MCF 10A (cell line): Measurements from ENCODE around the gene PRRT1B. TPM values are rescaled to one million over a fixed set of nuclear protein-coding genes. Genes with fewer than 3 reads are reported as not detected.

ENCODE experiments used
- BruUV-seq: library from RNA; stranded (reverse); fragments of 400-500 nt; replicated peaks from 2 replicates; lab custom pipeline; 2021; lab: Mats Ljungman, UMichigan
- CTCF ChIA-PET: fragments of 300-600 bp; sonication (Branson Sonifier 250); formaldehyde crosslinking; extraction: SDS; loops from one replicate; lab custom pipeline; 2021; ENCODE audit warnings: antibody characterized with exemption, inconsistent platforms; lab: Yijun Ruan, JAX
- POLR2A ChIA-PET: fragments of 300-600, 350-650 bp; sonication (Branson Sonifier 250); formaldehyde crosslinking; extraction: SDS; loops from one replicate; lab custom pipeline; 2020; ENCODE audit warnings: antibody characterized with exemption, inconsistent platforms; lab: Yijun Ruan, JAX
- DNase-seq: peaks from one replicate; pipeline ENCODE4 v3.0.0-alpha.2; 2018; ENCODE audit not compliant: unreplicated experiment
- H3K27ac Mint-ChIP-seq: one replicate; pipeline ENCODE4 v1.8.0; 2022; ENCODE audit warnings: mild to moderate bottlenecking, low read depth, mixed read lengths; ENCODE audit not compliant: unreplicated experiment
- H3K27me3 Mint-ChIP-seq: one replicate; pipeline ENCODE4 v1.8.0; 2022; ENCODE audit warnings: mixed read lengths; ENCODE audit not compliant: insufficient read depth, unreplicated experiment
- H3K36me3 Mint-ChIP-seq: one replicate; pipeline ENCODE4 v1.8.0; 2022; ENCODE audit warnings: mild to moderate bottlenecking, moderate library complexity, mixed read lengths; ENCODE audit not compliant: insufficient read depth, unreplicated experiment
- H3K4me1 Mint-ChIP-seq: one replicate; pipeline ENCODE4 v1.8.0; 2022; ENCODE audit warnings: mixed read lengths; ENCODE audit not compliant: insufficient read depth, unreplicated experiment
- H3K4me3 Mint-ChIP-seq: one replicate; pipeline ENCODE4 v1.8.0; 2022; ENCODE audit warnings: mild to moderate bottlenecking, moderate library complexity, mixed read lengths; ENCODE audit not compliant: unreplicated experiment
- H3K9me3 Mint-ChIP-seq: one replicate; pipeline ENCODE4 v1.8.0; 2022; ENCODE audit warnings: mixed read lengths; ENCODE audit not compliant: unreplicated experiment
- intact Hi-C: fragments of 100-400 bp; cut with micrococcal nuclease; formaldehyde crosslinking; loops from 2 replicates; pipeline ENCODE4 v1.14.1; 2022
- total RNA-seq: library from RNA; stranded (reverse); gene quantifications from 2 replicates; pipeline ENCODE4 v1.2.3, GENCODE V29; 2022
- TF ChIP-seq, protein P1 (sequence below): fragments of 200-600 bp; IDR thresholded peaks from one replicate; pipeline ENCODE4 v1.8.0; 2022; ENCODE audit warnings: antibody characterized with exemption, mild to moderate bottlenecking; ENCODE audit not compliant: unreplicated experiment

The PRRT1B gene
- total RNA-seq, 1 experiment from 2014 or later = not detected

- POLR2A ChIA-PET = no interaction called here
- Mint-ChIP-seq H3K36me3 (peaks cover 13% of the 10 kb centered on the region), H3K9me3 (no peaks in the 10 kb centered on the region), H3K27me3 (no peaks in the 10 kb centered on the region), H3K4me1 (no peaks in the 10 kb centered on the region), H3K4me3 (no peak overlapping the region), H3K27ac (no peak overlapping the region)
- CTCF ChIA-PET = interaction anchor here (0.6 to 0.7 kb wide), 2 partner anchors 140 to 708 kb away, joined by 3 to 4 read pairs; no protein-coding TSS in a partner anchor
- BruUV-seq = no TSS peak
- intact Hi-C loops = no loop called here
- TF ChIP-seq, protein P1, sequence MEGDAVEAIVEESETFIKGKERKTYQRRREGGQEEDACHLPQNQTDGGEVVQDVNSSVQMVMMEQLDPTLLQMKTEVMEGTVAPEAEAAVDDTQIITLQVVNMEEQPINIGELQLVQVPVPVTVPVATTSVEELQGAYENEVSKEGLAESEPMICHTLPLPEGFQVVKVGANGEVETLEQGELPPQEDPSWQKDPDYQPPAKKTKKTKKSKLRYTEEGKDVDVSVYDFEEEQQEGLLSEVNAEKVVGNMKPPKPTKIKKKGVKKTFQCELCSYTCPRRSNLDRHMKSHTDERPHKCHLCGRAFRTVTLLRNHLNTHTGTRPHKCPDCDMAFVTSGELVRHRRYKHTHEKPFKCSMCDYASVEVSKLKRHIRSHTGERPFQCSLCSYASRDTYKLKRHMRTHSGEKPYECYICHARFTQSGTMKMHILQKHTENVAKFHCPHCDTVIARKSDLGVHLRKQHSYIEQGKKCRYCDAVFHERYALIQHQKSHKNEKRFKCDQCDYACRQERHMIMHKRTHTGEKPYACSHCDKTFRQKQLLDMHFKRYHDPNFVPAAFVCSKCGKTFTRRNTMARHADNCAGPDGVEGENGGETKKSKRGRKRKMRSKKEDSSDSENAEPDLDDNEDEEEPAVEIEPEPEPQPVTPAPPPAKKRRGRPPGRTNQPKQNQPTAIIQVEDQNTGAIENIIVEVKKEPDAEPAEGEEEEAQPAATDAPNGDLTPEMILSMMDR = no peak
- DNase-seq = no peak
Measured at GRCh38 chr9:131566158-131566557, 20.8 kb downstream of the PRRT1B start.

GRCh38 chr9:131567910-131568309 is 22.6 kb downstream of the PRRT1B start:
- no peak overlapping the region for H3K4me3 Mint-ChIP-seq
- H3K9me3 Mint-ChIP-seq = no peaks in the 10 kb centered on the region
- H3K27ac Mint-ChIP-seq = no peak overlapping the region
- CTCF ChIA-PET = no interaction called here
- intact Hi-C loops = no loop called here
- no TSS peak for BruUV-seq
- TF ChIP-seq, protein P1 = no peak
- H3K27me3 Mint-ChIP-seq = no peaks in the 10 kb centered on the region
- no peaks in the 10 kb centered on the region for H3K4me1 Mint-ChIP-seq
- peaks cover 29% of the 10 kb centered on the region for H3K36me3 Mint-ChIP-seq
- POLR2A ChIA-PET = no interaction called here
- no peak for DNase-seq

GRCh38 chr9:131574730-131575640 is 29.7 kb downstream of the PRRT1B start:
- TF ChIP-seq, protein P1 = no peak
- no peak for DNase-seq
- Mint-ChIP-seq H3K4me3 (no peak overlapping the region), H3K36me3 (peaks cover 45% of the 10 kb centered on the region), H3K27me3 (no peaks in the 10 kb centered on the region), H3K9me3 (no peaks in the 10 kb centered on the region), H3K4me1 (no peaks in the 10 kb centered on the region), H3K27ac (no peak overlapping the region)
- CTCF ChIA-PET = no interaction called here
- no TSS peak for BruUV-seq
- intact Hi-C loops = no loop called here
- POLR2A ChIA-PET = interaction anchor here (0.7 to 1.0 kb wide), 2 partner anchors 16 to 40 kb away, joined by 3 read pairs; no protein-coding TSS in a partner anchor
